Activated CD4-positive, alpha-beta T cell treated with anti-CD3 and anti-CD28 coated beads for 36 hours (primary cell): ENCODE results near the gene MYNN. TPM values are rescaled to one million over a fixed set of nuclear protein-coding genes. Genes with fewer than 3 reads are reported as not detected.

Experiments
- ATAC-seq: fragments of 200-7000 bp; cut with Tn5 transposase; one replicate; pipeline ENCODE4 v1.10.0; 2021; ENCODE audit warnings: mild to moderate bottlenecking, moderate library complexity
- CTCF ChIA-PET: fragments of 350-600 bp; sonication (Branson Sonifier 250); formaldehyde crosslinking; loops from one replicate; lab custom pipeline; 2021; ENCODE audit warnings: antibody characterized with exemption; lab: Charles Lee
- POLR2A ChIA-PET: fragments of 350-600 bp; sonication (Branson Sonifier 250); formaldehyde crosslinking; loops from one replicate; lab custom pipeline; 2021; ENCODE audit warnings: antibody characterized with exemption, inconsistent platforms; lab: Charles Lee
- DNase-seq: peaks from one replicate; pipeline ENCODE4 v3.0.0-alpha.2; 2020
- H3K27ac Mint-ChIP-seq: one replicate; pipeline ENCODE4 v1.8.0; 2021; ENCODE audit warnings: mixed read lengths
- H3K27me3 Mint-ChIP-seq: one replicate; pipeline ENCODE4 v1.8.0; 2021; ENCODE audit warnings: mixed read lengths
- H3K36me3 Mint-ChIP-seq: one replicate; pipeline ENCODE4 v1.8.0; 2021; ENCODE audit warnings: low read depth, mixed read lengths
- H3K4me1 Mint-ChIP-seq: one replicate; pipeline ENCODE4 v1.8.0; 2021; ENCODE audit warnings: mixed read lengths
- H3K4me3 Mint-ChIP-seq: one replicate; pipeline ENCODE4 v1.8.0; 2021; ENCODE audit warnings: mild to moderate bottlenecking, moderate library complexity, mixed read lengths
- H3K9me3 Mint-ChIP-seq: one replicate; pipeline ENCODE4 v1.8.0; 2021; ENCODE audit warnings: low read depth, mixed read lengths
- intact Hi-C, 2 experiments: fragments of 100-400 bp; cut with DNase I in 1 of 2; cut with micrococcal nuclease in 1 of 2; formaldehyde crosslinking; loops; one replicate each; pipeline versions ENCODE4 v1.14.2 to v1.15.1; 2022 to 2024; cut with DNase I, micrococcal nuclease
- total RNA-seq, 2 experiments: library from RNA; stranded (reverse); gene quantifications; one replicate each; pipeline ENCODE4 v1.2.3, GENCODE V29; 2021

The MYNN gene
- total RNA-seq, 2 experiments from 2014 or later = 13.6 to 14.2 TPM

- intact Hi-C loops = no loop called here
- ChIA-PET POLR2A (no interaction called here), CTCF (no interaction called here)
- no peaks in the 10 kb centered on the region for H3K36me3 Mint-ChIP-seq
- peaks cover 10% of the 10 kb centered on the region for H3K27me3 Mint-ChIP-seq
- no peak overlapping the region for H3K4me3 Mint-ChIP-seq
- no peak for DNase-seq
- H3K9me3 Mint-ChIP-seq = no peaks in the 10 kb centered on the region
- no peak for ATAC-seq
- no peaks in the 10 kb centered on the region for H3K4me1 Mint-ChIP-seq
- H3K27ac Mint-ChIP-seq = no peak overlapping the region
These were observed 52.1 kb downstream of the MYNN start for GRCh38 chr3:169825316-169825715.

DNA sequence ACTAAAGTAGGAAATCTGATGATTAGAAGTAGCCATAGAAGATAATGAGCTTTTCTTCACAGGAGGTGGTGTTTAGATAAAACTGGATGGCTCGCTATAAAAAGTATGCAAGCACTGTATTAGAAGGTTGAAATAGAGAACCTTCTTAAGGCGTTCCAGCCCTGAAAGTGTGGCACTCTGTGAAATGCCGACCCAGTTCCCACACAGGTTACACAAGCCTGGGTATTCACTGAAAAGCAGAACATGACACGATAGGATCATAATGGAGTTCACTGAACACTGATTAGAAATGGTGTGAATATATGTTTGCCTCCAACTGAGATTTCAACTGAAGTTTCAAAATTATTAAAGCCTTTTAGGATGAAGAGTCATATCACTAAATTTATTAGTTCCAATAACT lies 54.5 kb downstream of the MYNN start:
- CTCF ChIA-PET = no interaction called here
- ATAC-seq (no peak), DNase-seq (no peak)
- H3K9me3 Mint-ChIP-seq = no peaks in the 10 kb centered on the region
- no peaks in the 10 kb centered on the region for H3K36me3 Mint-ChIP-seq
- POLR2A ChIA-PET = no interaction called here
- H3K4me3 Mint-ChIP-seq = no peak overlapping the region
- H3K27me3 Mint-ChIP-seq = peaks cover 5% of the 10 kb centered on the region
- intact Hi-C loops = no loop called here
- no peaks in the 10 kb centered on the region for H3K4me1 Mint-ChIP-seq
- no peak overlapping the region for H3K27ac Mint-ChIP-seq

- intact Hi-C loops = no loop called here
- Mint-ChIP-seq H3K27ac (no peak overlapping the region), H3K27me3 (peaks cover 4% of the 10 kb centered on the region), H3K4me3 (no peak overlapping the region), H3K9me3 (no peaks in the 10 kb centered on the region), H3K36me3 (no peaks in the 10 kb centered on the region), H3K4me1 (no peaks in the 10 kb centered on the region)
- POLR2A ChIA-PET = no interaction called here
- CTCF ChIA-PET = no interaction called here
- no peak for DNase-seq
- ATAC-seq = no peak
These were observed 62.3 kb downstream of the MYNN start for GRCh38 chr3:169835533-169835932.

- H3K4me1 Mint-ChIP-seq = no peaks in the 10 kb centered on the region
- intact Hi-C loops = no loop called here
- H3K36me3 Mint-ChIP-seq = no peaks in the 10 kb centered on the region
- no peaks in the 10 kb centered on the region for H3K9me3 Mint-ChIP-seq
- no peak for ATAC-seq
- no peak overlapping the region for H3K4me3 Mint-ChIP-seq
- CTCF ChIA-PET = no interaction called here
- no peak for DNase-seq
- H3K27ac Mint-ChIP-seq = no peak overlapping the region
- POLR2A ChIA-PET = no interaction called here
- H3K27me3 Mint-ChIP-seq = peaks cover 4% of the 10 kb centered on the region
These were observed 63.1 kb downstream of the MYNN start for GRCh38 chr3:169836078-169836941.

DNA sequence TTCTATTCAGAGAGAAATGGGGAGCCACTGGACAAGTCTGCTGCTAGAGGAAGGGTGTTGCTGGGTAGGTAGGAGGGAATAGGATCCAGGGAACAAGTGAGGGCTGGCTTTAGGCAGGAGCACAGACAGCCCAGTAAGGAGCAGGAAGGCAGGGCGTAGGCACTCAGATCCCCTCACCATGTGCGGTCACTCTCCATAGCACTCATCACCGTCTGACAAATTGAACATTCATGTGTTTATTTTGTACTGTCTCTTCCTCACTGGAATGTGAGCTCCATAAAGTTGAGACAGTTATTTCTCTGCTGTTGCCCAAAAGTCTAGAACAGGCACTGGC lies 63.7 kb downstream of the MYNN start:
- ChIA-PET POLR2A (no interaction called here), CTCF (no interaction called here)
- no peak for DNase-seq
- H3K27me3 Mint-ChIP-seq = peaks cover 4% of the 10 kb centered on the region
- H3K36me3 Mint-ChIP-seq = no peaks in the 10 kb centered on the region
- H3K4me1 Mint-ChIP-seq = no peaks in the 10 kb centered on the region
- H3K4me3 Mint-ChIP-seq = no peak overlapping the region
- no peak for ATAC-seq
- no peak overlapping the region for H3K27ac Mint-ChIP-seq
- H3K9me3 Mint-ChIP-seq = no peaks in the 10 kb centered on the region
- intact Hi-C loops = no loop called here

- no peaks in the 10 kb centered on the region for H3K36me3 Mint-ChIP-seq
- H3K4me1 Mint-ChIP-seq = no peaks in the 10 kb centered on the region
- ChIA-PET POLR2A (interaction anchor here (0.8 kb wide), 1 partner anchor 16 kb away, joined by 3 read pairs; no protein-coding TSS in a partner anchor), CTCF (interaction anchor here (1.9 kb wide), 1 partner anchor 27 kb away, joined by 7 read pairs; no protein-coding TSS in a partner anchor)
- ATAC-seq (no peak), DNase-seq (no peak)
- H3K4me3 Mint-ChIP-seq = no peak overlapping the region
- no peaks in the 10 kb centered on the region for H3K9me3 Mint-ChIP-seq
- intact Hi-C loops = no loop called here
- H3K27ac Mint-ChIP-seq = no peak overlapping the region
- peaks cover 5% of the 10 kb centered on the region for H3K27me3 Mint-ChIP-seq
These were observed 65.4 kb downstream of the MYNN start for GRCh38 chr3:169838511-169839030.

Other genes with a start within 250 kb of the MYNN start
- not detected for gene MECOM, start 109.7 kb upstream of the MYNN start, total RNA-seq
- gene TERC, start 8.3 kb upstream of the MYNN start, total RNA-seq = 10 to 100 TPM in 1 of 2 experiments, 1 to 10 TPM in 1; 2.6 to 11.1 TPM
- gene ACTRT3, start 3.8 kb upstream of the MYNN start, total RNA-seq = under 1 TPM; 0.40 to 0.62 TPM
- gene LRRIQ4, start 39.5 kb downstream of the MYNN start, total RNA-seq = under 1 TPM; 0.09 to 0.12 TPM
- gene LRRC34, start 39.5 kb downstream of the MYNN start, total RNA-seq = 1 to 10 TPM; 3.8 TPM
- gene LRRC31, start 96.5 kb downstream of the MYNN start, total RNA-seq = not detected
- gene SAMD7, start 138.2 kb downstream of the MYNN start, total RNA-seq = not detected
- 10 to 100 TPM; 62.8 to 74.7 TPM for gene SEC62, start 193.4 kb downstream of the MYNN start, total RNA-seq